ENCODE data around the gene DYDC1.
A peak's percentile ranks its signal among the peaks of the same experiment; 100 is the strongest.
"Not testable (repeated sequence)": the region's sequence is repeated elsewhere in the genome, so short reads cannot be mapped to it uniquely, and the experiment has no call there.

The DYDC1 gene

GRCh38 chr10:80356563-80356988 lies at the start of gene DYDC1, which contains the start of gene DYDC2:
DYDC1 (minus strand) TSS chr10:80356755; CDS start chr10:80352601, 4,154 bp downstream.
DYDC2 (plus strand) TSS chr10:80356781; CDS start chr10:80362444, 5,663 bp downstream.
- peak; percentile 62 for DNase-seq (ENCODE audit: low read depth, low spot score)

GRCh38 chr10:80406204-80406603 lies 49.6 kb upstream of the DYDC1 start:
- no peak for DNase-seq (ENCODE audit: low read depth, low spot score)

GRCh38 chr10:80405626-80406025 lies 49.1 kb upstream of the DYDC1 start:
- peak; percentile 36 for DNase-seq (ENCODE audit: low read depth, low spot score)

- DNase-seq (ENCODE audit: low read depth, low spot score) = no peak
Measured at GRCh38 chr10:80405035-80405434, 48.5 kb upstream of the DYDC1 start.

- no peak for DNase-seq (ENCODE audit: low read depth, low spot score)
Measured at GRCh38 chr10:80400136-80400804, 43.7 kb upstream of the DYDC1 start.

- DNase-seq (ENCODE audit: low read depth, low spot score) = no peak
Measured at GRCh38 chr10:80397014-80397413, 40.5 kb upstream of the DYDC1 start.

GRCh38 chr10:80394358-80394916 lies 37.9 kb upstream of the DYDC1 start:
- DNase-seq (ENCODE audit: low read depth, low spot score) = no peak

GRCh38 chr10:80392250-80392649 lies 35.7 kb upstream of the DYDC1 start:
- no peak for DNase-seq (ENCODE audit: low read depth, low spot score)

GRCh38 chr10:80390740-80391139 lies 34.2 kb upstream of the DYDC1 start:
- DNase-seq (ENCODE audit: low read depth, low spot score) = no peak

- peak; percentile 62 for DNase-seq (ENCODE audit: low read depth, low spot score)
Measured at GRCh38 chr10:80382989-80383388, 26.4 kb upstream of the DYDC1 start.

- DNase-seq (ENCODE audit: low read depth, low spot score) = no peak
Measured at GRCh38 chr10:80380185-80380584, 23.6 kb upstream of the DYDC1 start.

- no peak for DNase-seq (ENCODE audit: low read depth, low spot score)
Measured at GRCh38 chr10:80379701-80380100, 23.1 kb upstream of the DYDC1 start.

- DNase-seq (ENCODE audit: low read depth, low spot score) = no peak
Measured at GRCh38 chr10:80373502-80373901, 16.9 kb upstream of the DYDC1 start.

- DNase-seq (ENCODE audit: low read depth, low spot score) = no peak
Measured at GRCh38 chr10:80372675-80373074, 16.1 kb upstream of the DYDC1 start.

GRCh38 chr10:80371467-80371866 lies 14.9 kb upstream of the DYDC1 start:
- DNase-seq (ENCODE audit: low read depth, low spot score) = no peak

GRCh38 chr10:80365510-80365909 lies 9.0 kb upstream of the DYDC1 start:
- no peak for DNase-seq (ENCODE audit: low read depth, low spot score)

- no peak for DNase-seq (ENCODE audit: low read depth, low spot score)
Measured at GRCh38 chr10:80359644-80360043, 3.1 kb upstream of the DYDC1 start.

GRCh38 chr10:80358925-80359324 lies 2.4 kb upstream of the DYDC1 start:
- DNase-seq (ENCODE audit: low read depth, low spot score) = not testable (repeated sequence)

- no peak for DNase-seq (ENCODE audit: low read depth, low spot score)
Measured at GRCh38 chr10:80357851-80358125, 1.2 kb upstream of the DYDC1 start.

- peak; percentile 13 for DNase-seq (ENCODE audit: low read depth, low spot score)
Measured at GRCh38 chr10:80356989-80357850, 665 bp upstream of the DYDC1 start.

- no peak for DNase-seq (ENCODE audit: low read depth, low spot score)
Measured at GRCh38 chr10:80351220-80351619, 5.3 kb downstream of the DYDC1 start.

GRCh38 chr10:80350251-80350650 lies 6.3 kb downstream of the DYDC1 start:
- no peak for DNase-seq (ENCODE audit: low read depth, low spot score)

GRCh38 chr10:80344912-80345311 lies 11.6 kb downstream of the DYDC1 start:
- no peak for DNase-seq (ENCODE audit: low read depth, low spot score)

Data from astrocyte of the hippocampus (primary cell).